Choroid plexus epithelial cell (primary cell): ENCODE data around the gene RPIA.
A peak's percentile ranks its signal among the peaks of the same experiment; 100 is the strongest.

Experiments used
- DNase-seq: peaks from one replicate; pipeline ENCODE4 v3.0.0-alpha.2; 2010; ENCODE audit warnings: low read depth
- H3K4me3 ChIP-seq: 2 replicates; pipeline ENCODE4 v1.5.1; 2011; ENCODE audit warnings: low read depth, mild to moderate bottlenecking, control low read depth, low read length, moderate library complexity
- TF ChIP-seq, protein P1 (sequence below): conservative IDR thresholded peaks from 2 replicates; pipeline ENCODE4 v1.5.1; 2011; ENCODE audit warnings: low read depth, mild to moderate bottlenecking, control low read depth, inconsistent platforms, low read length, moderate library complexity

Gene RPIA

GRCh38 chr2:88684519-88684918, 7.0 kb upstream of the RPIA start:
- TF ChIP-seq, protein P1, sequence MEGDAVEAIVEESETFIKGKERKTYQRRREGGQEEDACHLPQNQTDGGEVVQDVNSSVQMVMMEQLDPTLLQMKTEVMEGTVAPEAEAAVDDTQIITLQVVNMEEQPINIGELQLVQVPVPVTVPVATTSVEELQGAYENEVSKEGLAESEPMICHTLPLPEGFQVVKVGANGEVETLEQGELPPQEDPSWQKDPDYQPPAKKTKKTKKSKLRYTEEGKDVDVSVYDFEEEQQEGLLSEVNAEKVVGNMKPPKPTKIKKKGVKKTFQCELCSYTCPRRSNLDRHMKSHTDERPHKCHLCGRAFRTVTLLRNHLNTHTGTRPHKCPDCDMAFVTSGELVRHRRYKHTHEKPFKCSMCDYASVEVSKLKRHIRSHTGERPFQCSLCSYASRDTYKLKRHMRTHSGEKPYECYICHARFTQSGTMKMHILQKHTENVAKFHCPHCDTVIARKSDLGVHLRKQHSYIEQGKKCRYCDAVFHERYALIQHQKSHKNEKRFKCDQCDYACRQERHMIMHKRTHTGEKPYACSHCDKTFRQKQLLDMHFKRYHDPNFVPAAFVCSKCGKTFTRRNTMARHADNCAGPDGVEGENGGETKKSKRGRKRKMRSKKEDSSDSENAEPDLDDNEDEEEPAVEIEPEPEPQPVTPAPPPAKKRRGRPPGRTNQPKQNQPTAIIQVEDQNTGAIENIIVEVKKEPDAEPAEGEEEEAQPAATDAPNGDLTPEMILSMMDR, result no peak
- DNase-seq, result no peak
- H3K4me3 ChIP-seq, result no peak overlapping the region

DNA sequence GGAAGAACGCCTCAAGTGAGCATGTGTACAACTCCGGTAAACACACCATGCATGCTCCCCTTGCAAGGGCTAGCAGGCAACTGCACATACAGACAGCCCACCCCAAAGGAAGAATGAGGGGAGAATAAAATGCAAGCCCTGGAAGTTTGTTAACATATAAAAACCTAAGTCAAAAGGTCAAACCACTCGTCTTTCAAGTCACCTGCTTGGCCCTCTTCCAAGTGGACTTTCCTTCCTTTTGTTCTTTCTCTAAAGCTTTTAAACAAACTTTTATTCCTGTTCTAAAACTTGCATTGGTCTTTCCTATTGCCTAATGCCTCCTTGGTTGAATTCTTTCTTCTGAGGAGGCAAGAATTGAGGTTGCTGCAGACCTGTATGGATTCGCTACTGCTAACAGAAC, 5.2 kb upstream of the RPIA start:
- no peak for DNase-seq
- TF ChIP-seq, protein P1, result no peak
- no peak overlapping the region for H3K4me3 ChIP-seq

DNA sequence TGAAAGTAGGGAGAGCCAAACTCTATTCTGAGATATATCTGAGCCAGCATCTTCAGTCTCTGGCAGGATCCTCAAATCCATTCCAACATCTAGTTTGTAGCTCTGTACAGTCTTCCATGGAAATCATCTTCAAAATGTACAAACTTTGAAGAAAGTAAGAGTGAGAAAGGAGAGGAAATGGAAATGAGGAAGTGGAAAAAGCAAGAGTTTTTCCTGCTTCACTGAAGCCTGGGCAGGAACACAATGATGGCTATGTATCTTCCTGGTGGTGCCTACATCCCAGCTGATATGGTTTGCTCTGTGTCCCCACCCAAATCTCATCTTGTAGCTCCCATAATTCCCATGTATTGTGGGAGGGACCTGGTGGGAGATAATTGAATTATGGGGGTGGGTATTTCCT, 4.1 kb upstream of the RPIA start:
- H3K4me3 ChIP-seq, result no peak overlapping the region
- DNase-seq, result no peak
- TF ChIP-seq, protein P1, result no peak

DNA sequence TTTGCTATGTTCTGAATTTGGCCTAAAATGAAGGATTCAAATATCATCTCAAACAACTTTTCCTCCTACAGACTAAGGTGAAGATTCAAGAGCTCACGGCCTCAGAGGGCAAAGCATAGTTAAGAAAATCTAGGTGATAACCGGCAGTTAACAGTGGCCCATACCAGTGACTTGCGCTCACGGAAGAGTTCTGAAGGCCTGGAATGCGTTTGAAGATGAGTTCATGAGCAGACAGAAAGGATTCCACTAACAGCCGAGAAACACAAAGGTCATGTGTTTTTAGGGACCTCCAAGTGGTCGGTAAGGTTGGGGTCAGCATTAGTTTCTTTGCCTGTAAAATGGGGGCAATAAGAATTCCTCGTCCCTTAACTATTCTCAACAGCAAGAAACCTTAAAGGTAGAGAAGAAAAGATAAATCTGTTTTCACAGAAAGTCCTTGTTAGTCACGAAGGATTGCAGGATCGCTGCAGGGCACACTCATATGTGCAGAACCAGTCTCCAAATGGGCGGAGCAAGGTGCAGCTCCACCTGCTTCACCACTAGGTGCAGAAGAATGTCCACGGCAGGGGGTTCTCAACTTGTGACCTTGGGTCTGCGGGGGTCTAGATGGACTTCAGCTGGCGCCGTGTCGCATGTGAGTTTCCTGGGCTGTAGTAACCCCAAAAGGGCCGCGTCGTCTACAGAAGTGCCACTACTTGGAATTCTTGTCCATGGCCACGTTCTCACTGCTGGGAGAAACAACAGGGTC, 708 bp upstream of the RPIA start:
- peak overlapping the region; percentile 86 for H3K4me3 ChIP-seq
- TF ChIP-seq, protein P1, result peak; percentile 24
- peak; percentile 11 for DNase-seq

DNA sequence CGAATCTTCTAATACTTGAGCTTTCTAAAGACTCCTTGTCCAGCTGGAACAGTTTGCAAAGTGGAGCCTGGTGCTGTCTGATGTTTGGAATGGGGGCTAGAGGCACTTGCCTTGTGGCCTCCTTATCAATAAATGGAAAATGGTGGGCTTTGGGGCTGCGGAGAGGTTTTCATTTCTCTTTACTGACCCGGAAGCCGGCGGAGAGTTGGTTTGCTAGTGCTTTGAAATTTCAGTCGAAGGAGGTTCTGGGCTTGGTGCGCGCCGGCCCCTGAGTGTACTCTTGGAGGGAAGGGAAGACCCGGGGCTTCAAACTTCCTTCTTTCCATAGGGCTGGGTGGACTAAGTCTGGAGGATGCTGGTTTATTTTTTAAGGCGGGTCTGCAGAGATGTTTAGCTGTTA, 714 bp downstream of the RPIA start:
- TF ChIP-seq, protein P1, result no peak
- peak; percentile 16 for DNase-seq
- H3K4me3 ChIP-seq, result peak overlapping the region; percentile 86

GRCh38 chr2:88693911-88694414, 2.5 kb downstream of the RPIA start:
- no peak for DNase-seq
- H3K4me3 ChIP-seq, result no peak overlapping the region
- TF ChIP-seq, protein P1, result no peak

GRCh38 chr2:88696611-88697010, 5.1 kb downstream of the RPIA start:
- DNase-seq, result no peak
- no peak overlapping the region for H3K4me3 ChIP-seq
- TF ChIP-seq, protein P1, result no peak
